HCT116 (cell line): ENCODE data around the gene NCCRP1. TPM values are rescaled to one million over a fixed set of nuclear protein-coding genes. Genes with fewer than 3 reads are reported as not detected.
A peak's percentile ranks its signal among the peaks of the same experiment; 100 is the strongest.

Experiments
- ATAC-seq: fragments of 200-7000 bp; cut with Tn5 transposase; 2 replicates; pipeline ENCODE4 v1.9.1; 2020; ENCODE audit warnings: mild to moderate bottlenecking, moderate library complexity
- BruUV-seq: library from RNA; stranded (reverse); fragments of 400-500 nt; replicated peaks from 2 replicates; lab custom pipeline; 2021; lab: Mats Ljungman, UMichigan
- CTCF ChIA-PET: fragments of 300-600 bp; sonication (Branson Sonifier 250); formaldehyde crosslinking; loops from one replicate; lab custom pipeline; 2021; ENCODE audit warnings: antibody characterized with exemption; lab: Charles Lee
- POLR2A ChIA-PET: fragments of 300-600, 350-600 bp; sonication (Branson Sonifier 250); formaldehyde crosslinking; loops from one replicate; lab custom pipeline; 2021; ENCODE audit warnings: antibody characterized with exemption; lab: Charles Lee
- RAD21 ChIA-PET, 2 experiments: fragments of 300-600 bp; sonication (Branson Sonifier 250); formaldehyde crosslinking; loops; one replicate each; lab custom pipeline; 2023; ENCODE audit warnings: low total read pairs in 2 of 2; ENCODE audit not compliant: uncharacterized antibody in 2 of 2, unreplicated experiment in 2 of 2, low non-redundant PET in 1 of 2; lab: Charles Lee
- DNase-seq: peaks from one replicate; pipeline ENCODE4 v3.0.0-alpha.2; 2010; ENCODE audit warnings: low read depth, low spot score
- H2AFZ ChIP-seq: fragments of 200-600 bp; shearing (Covaris generic), sonication (generic); 2 replicates; pipeline ENCODE4 v1.6.1; 2017; ENCODE audit warnings: low read depth, mixed run types, mixed read lengths, antibody characterized with exemption, low read length; ENCODE audit not compliant: poor library complexity, severe bottlenecking
- H3K27ac ChIP-seq: 2 replicates; pipeline ENCODE4 v1.5.1; 2012; ENCODE audit warnings: low read depth, low read length
- H3K27me3 ChIP-seq: fragments of 200-600 bp; sonication (generic); 2 replicates; pipeline ENCODE4 v1.6.1; 2016; ENCODE audit warnings: mixed run types, low read length, mixed read lengths; ENCODE audit not compliant: insufficient read depth
- H3K36me3 ChIP-seq, 2 experiments: fragments of 200-500 bp in 1 of 2; fragments of 200-600 bp in 1 of 2; sonication (Bioruptor generic) in 1 of 2; sonication (generic) in 1 of 2; 2 replicates each; pipeline versions ENCODE4 v1.5.1 to v1.6.1; 2014 to 2016; ENCODE audit warnings: low read length in 2 of 2, inconsistent platforms in 1 of 2, mixed read lengths in 1 of 2, mixed run types in 1 of 2; ENCODE audit not compliant: insufficient read depth in 2 of 2, control insufficient read depth in 1 of 2
- H3K4me1 ChIP-seq, 2 experiments: fragments of 200-600 bp in 1 of 2; sonication (generic) in 1 of 2; 2 replicates each; pipeline versions ENCODE4 v1.5.1 to v1.6.1; 2012 to 2017; ENCODE audit warnings: low read length in 2 of 2, inconsistent platforms in 1 of 2, mild to moderate bottlenecking in 1 of 2, mixed read lengths in 1 of 2, mixed run types in 1 of 2, moderate library complexity in 1 of 2; ENCODE audit not compliant: insufficient read depth in 2 of 2, control insufficient read depth in 1 of 2
- H3K4me2 ChIP-seq: fragments of 200-600 bp; sonication (generic); 2 replicates; pipeline ENCODE4 v1.6.1; 2017; ENCODE audit warnings: mixed run types, low read length, mixed read lengths
- H3K4me3 ChIP-seq, 2 experiments: fragments of 200-600 bp in 1 of 2; sonication (generic) in 1 of 2; replicated peaks in 1 of 2; 2 replicates each; pipeline ENCODE4 v1.5.1; 2011 to 2016; ENCODE audit warnings: low read length in 2 of 2, control low read depth in 1 of 2, low read depth in 1 of 2, mild to moderate bottlenecking in 1 of 2, mixed read lengths in 1 of 2, mixed run types in 1 of 2
- H3K79me2 ChIP-seq: fragments of 200-600 bp; sonication (generic); 2 replicates; pipeline ENCODE4 v1.6.1; 2017; ENCODE audit warnings: mild to moderate bottlenecking, mixed run types, low read length, moderate library complexity, mixed read lengths; ENCODE audit not compliant: insufficient read depth
- H3K9ac ChIP-seq: fragments of 200-600 bp; sonication (generic); 2 replicates; pipeline ENCODE4 v1.6.1; 2016; ENCODE audit warnings: low read length, mixed read lengths
- H3K9me2 ChIP-seq: fragments of 200-600 bp; sonication (generic), shearing (Covaris generic); 2 replicates; pipeline ENCODE4 v1.6.1; 2017; ENCODE audit warnings: mixed run types, mild to moderate bottlenecking, moderate library complexity; ENCODE audit not compliant: insufficient read depth
- H3K9me3 ChIP-seq, 2 experiments: fragments of 200-500 bp in 1 of 2; fragments of 200-600 bp in 1 of 2; sonication (Bioruptor generic) in 1 of 2; sonication (generic) in 1 of 2; 2 replicates each; pipeline ENCODE4 v1.6.1; 2014 to 2017; ENCODE audit warnings: low read length in 2 of 2, mixed read lengths in 2 of 2, inconsistent platforms in 1 of 2, low read depth in 1 of 2, mild to moderate bottlenecking in 1 of 2, mixed run types in 1 of 2, moderate library complexity in 1 of 2; ENCODE audit not compliant: control insufficient read depth in 1 of 2, insufficient read depth in 1 of 2
- H4K20me1 ChIP-seq: fragments of 200-600 bp; sonication (generic), shearing (Covaris generic); 2 replicates; pipeline ENCODE4 v1.6.1; 2017; ENCODE audit warnings: mixed run types, mild to moderate bottlenecking, moderate library complexity; ENCODE audit not compliant: insufficient read depth
- EGR1 ChIP-seq: IDR thresholded peaks from 2 replicates; pipeline ENCODE4 v1.6.1; 2012; ENCODE audit warnings: low read depth
- ELF1 ChIP-seq: IDR thresholded peaks from 2 replicates; pipeline ENCODE4 v1.6.1; 2012; ENCODE audit warnings: low read depth, borderline replicate concordance
- EZH2 ChIP-seq: fragments of 200-600 bp; sonication (generic); IDR thresholded peaks from 2 replicates; pipeline ENCODE4 v1.6.1; 2017; ENCODE audit warnings: antibody characterized with exemption, mixed run types
- JUND ChIP-seq: IDR thresholded peaks from 2 replicates; pipeline ENCODE4 v1.6.1; 2012
- REST ChIP-seq: IDR thresholded peaks from 2 replicates; pipeline ENCODE4 v1.6.1; 2012; ENCODE audit warnings: low read depth
- SP1 ChIP-seq: IDR thresholded peaks from 2 replicates; pipeline ENCODE4 v1.6.1; 2012; ENCODE audit warnings: low read depth
- SRF ChIP-seq: IDR thresholded peaks from 2 replicates; pipeline ENCODE4 v1.6.1; 2012; ENCODE audit warnings: low read depth
- YY1 ChIP-seq: IDR thresholded peaks from 2 replicates; pipeline ENCODE4 v1.6.1; 2011; ENCODE audit warnings: low read length, low read depth, moderate library complexity, mild to moderate bottlenecking; ENCODE audit not compliant: insufficient replicate concordance; ENCODE audit errors: extremely low read depth
- intact Hi-C: fragments of 100-400 bp; cut with micrococcal nuclease; formaldehyde crosslinking; loops from 2 replicates; pipeline ENCODE4 v1.10.0; 2022
- total RNA-seq: library from RNA; stranded (reverse); gene quantifications from one replicate; pipeline ENCODE4 v1.2.1, GENCODE V29; 2021; ENCODE audit not compliant: unreplicated experiment
- TF ChIP-seq, protein P1 (sequence below): IDR thresholded peaks from 2 replicates; pipeline ENCODE4 v1.6.1; 2012
- TF ChIP-seq, protein P2 (sequence below), 3 experiments: fragments of 200-600 bp in 1 of 3; sonication (generic) in 1 of 3; IDR thresholded peaks in 2 of 3; conservative IDR thresholded peaks in 1 of 3; 2 replicates each; pipeline ENCODE4 v1.5.1; 2012 to 2017; ENCODE audit warnings: low read depth in 2 of 3, low read length in 2 of 3, antibody characterized with exemption in 1 of 3, borderline replicate concordance in 1 of 3, control low read depth in 1 of 3, mild to moderate bottlenecking in 1 of 3, mixed read lengths in 1 of 3, mixed run types in 1 of 3, moderate library complexity in 1 of 3; ENCODE audit not compliant: insufficient read depth in 1 of 3

The NCCRP1 gene
- total RNA-seq, 1 experiment from 2014 or later, result 0.12 TPM

DNA sequence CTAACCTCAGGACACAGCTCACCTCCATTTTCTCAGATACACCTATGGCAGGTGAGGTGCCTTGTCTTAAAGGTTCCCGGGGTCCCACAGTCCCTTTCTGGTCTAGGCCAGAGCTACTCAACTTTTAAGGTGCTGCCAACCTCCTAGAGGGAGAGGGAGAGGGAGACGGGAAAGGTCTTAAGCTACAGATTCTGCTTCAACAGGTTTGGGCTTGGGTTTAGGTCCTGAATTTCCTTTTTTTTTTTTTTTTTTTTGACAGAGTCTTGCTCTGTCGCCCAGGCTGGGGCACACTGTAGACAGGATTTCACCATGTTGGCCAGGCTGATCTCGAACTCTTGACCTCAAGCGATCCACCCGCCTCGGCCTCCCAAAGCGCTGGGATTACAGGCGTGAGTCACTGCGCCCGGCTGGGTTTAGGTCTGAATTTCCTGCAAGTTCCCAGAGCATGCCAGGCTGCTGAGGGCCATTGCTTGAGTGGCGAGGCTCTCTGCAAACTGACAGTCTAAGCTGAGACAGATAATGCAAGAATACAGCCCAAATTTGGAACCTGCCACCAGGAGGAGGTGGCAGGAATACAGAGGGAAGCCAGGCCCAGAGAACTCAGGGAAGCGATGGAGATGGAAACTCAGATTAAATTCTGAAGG is 15.1 kb downstream of the NCCRP1 start:
- Histone ChIP-seq H3K9me2 (no peaks in the 10 kb centered on the region), H2AFZ (peak overlapping the region; percentile 93), H3K9ac (no peak overlapping the region), H3K36me3 (no peaks in the 10 kb centered on the region), H3K79me2 (no peaks in the 10 kb centered on the region), H3K4me2 (peak overlapping the region; percentile 63), H3K27ac (peak overlapping the region; percentile 11; the same call in 1 of the 2 replicates), H3K4me3 (no peak overlapping the region), H3K27me3 (no peaks in the 10 kb centered on the region), H4K20me1 (no peaks in the 10 kb centered on the region), H3K9me3 (no peaks in the 10 kb centered on the region), H3K4me1 (peaks cover 9 to 12% of the 10 kb centered on the region in 2 experiments; a peak in 3 of 4 replicates)
- CTCF ChIA-PET, result interaction anchor here (0.7 to 3.8 kb wide), 7 partner anchors 88 to 161 kb away, joined by 3 to 32 read pairs (median 5); partner anchors contain the start of gene SAMD4B
- RAD21 ChIA-PET, result interaction anchor here (0.7 to 0.8 kb wide), 5 partner anchors 25 to 138 kb away, joined by 3 read pairs; no protein-coding TSS in a partner anchor
- DNase-seq (peak; percentile 6), ATAC-seq (peak; percentile 75)
- intact Hi-C loops, result loop anchor here (1.0 to 10.0 kb wide), 5 partner anchors 116 to 323 kb away; partner anchors contain the start of genes EID2B, MED29, PAF1 and PLEKHG2
- POLR2A ChIA-PET, result interaction anchor here (1.2 kb wide), 1 partner anchor 111 kb away, joined by 3 read pairs; no protein-coding TSS in a partner anchor
- BruUV-seq, result no TSS peak
- TF ChIP-seq REST (no peak), SP1 (no peak), JUND (no peak), EGR1 (no peak), SRF (no peak), YY1 (no peak), ELF1 (no peak), EZH2 (no peak)
- TF ChIP-seq, protein P1, sequence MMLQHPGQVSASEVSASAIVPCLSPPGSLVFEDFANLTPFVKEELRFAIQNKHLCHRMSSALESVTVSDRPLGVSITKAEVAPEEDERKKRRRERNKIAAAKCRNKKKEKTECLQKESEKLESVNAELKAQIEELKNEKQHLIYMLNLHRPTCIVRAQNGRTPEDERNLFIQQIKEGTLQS, result no peak
- TF ChIP-seq, protein P2, sequence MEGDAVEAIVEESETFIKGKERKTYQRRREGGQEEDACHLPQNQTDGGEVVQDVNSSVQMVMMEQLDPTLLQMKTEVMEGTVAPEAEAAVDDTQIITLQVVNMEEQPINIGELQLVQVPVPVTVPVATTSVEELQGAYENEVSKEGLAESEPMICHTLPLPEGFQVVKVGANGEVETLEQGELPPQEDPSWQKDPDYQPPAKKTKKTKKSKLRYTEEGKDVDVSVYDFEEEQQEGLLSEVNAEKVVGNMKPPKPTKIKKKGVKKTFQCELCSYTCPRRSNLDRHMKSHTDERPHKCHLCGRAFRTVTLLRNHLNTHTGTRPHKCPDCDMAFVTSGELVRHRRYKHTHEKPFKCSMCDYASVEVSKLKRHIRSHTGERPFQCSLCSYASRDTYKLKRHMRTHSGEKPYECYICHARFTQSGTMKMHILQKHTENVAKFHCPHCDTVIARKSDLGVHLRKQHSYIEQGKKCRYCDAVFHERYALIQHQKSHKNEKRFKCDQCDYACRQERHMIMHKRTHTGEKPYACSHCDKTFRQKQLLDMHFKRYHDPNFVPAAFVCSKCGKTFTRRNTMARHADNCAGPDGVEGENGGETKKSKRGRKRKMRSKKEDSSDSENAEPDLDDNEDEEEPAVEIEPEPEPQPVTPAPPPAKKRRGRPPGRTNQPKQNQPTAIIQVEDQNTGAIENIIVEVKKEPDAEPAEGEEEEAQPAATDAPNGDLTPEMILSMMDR (IDR thresholded peaks at IDR 0.05 in 2 of 3, conservative IDR thresholded peaks at IDR 0.05 in 1 of 3; ENCODE audit: borderline replicate concordance in 1 of 3, insufficient read depth in 1 of 3, low read depth in 2 of 3, low read length in 2 of 3), result no peak
